Measurements from ENCODE around the gene PDE4B. TPM values are rescaled to one million over a fixed set of nuclear protein-coding genes. Genes with fewer than 3 reads are reported as not detected.

Gene PDE4B
- total RNA-seq, 1 donor from 2014 or later: 29.0 TPM

DNA sequence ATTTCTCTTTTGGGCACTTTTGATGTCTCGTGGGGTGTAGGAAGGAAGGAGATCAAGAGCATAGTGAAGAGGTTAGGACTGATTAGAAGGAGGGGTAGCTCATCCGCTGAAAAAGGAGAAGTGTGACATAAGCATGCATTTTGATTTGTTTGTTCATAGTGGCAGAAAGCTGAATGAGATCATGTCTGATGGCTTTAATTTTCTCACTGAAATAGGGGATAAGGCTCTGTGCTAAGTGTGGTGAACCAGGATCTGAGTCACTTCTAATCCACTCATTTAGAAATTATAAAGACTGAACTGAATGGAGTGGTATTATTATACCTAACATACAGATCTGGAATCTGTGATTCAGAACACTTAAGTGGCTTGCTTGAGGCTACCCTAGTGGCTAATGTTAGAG is 344.5 kb downstream of the PDE4B start:
- H3K4me1 ChIP-seq: no peaks in the 10 kb centered on the region
- no peak overlapping the region for H3K4me3 ChIP-seq
- H3K27ac ChIP-seq: no peak overlapping the region
- no peaks in the 10 kb centered on the region for H3K27me3 ChIP-seq
- intact Hi-C loops (cut with DNase I): no loop called here
- H3K9me3 ChIP-seq: no peaks in the 10 kb centered on the region
- DNase-seq (ENCODE audit: extremely low spot score in 2 of 2): no peak
- TF ChIP-seq POLR2AphosphoS5 (IDR thresholded peaks at IDR 0.05; ENCODE audit: insufficient read depth in 1 of 2, low read depth in 1 of 2) (no peak), CTCF (IDR thresholded peaks at IDR 0.05) (no peak)
- H3K36me3 ChIP-seq: no peaks in the 10 kb centered on the region

DNA sequence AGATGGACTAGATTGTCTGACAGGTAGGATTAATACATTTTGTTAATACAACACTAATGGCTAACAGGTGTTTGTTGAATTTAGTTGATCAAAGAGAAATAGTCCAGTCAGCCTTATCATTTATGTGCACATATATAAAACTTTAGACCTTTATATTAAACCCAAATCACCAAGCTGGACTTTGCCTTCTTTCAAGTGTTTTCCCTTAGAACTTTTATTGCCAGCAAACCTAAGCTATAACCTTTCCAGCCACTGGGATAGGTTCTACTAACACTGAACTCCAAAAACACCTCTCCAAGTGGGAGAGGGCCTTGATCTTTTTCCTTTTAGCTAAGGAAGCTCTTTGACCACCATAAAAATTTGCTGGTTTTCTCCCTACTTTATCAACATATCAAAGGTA is 345.9 kb downstream of the PDE4B start:
- Histone ChIP-seq H3K4me3 (no peak overlapping the region), H3K9me3 (no peaks in the 10 kb centered on the region), H3K4me1 (no peaks in the 10 kb centered on the region), H3K27me3 (no peaks in the 10 kb centered on the region), H3K27ac (no peak overlapping the region), H3K36me3 (no peaks in the 10 kb centered on the region)
- intact Hi-C loops (cut with DNase I): no loop called here
- no peak for TF ChIP-seq POLR2A (IDR thresholded peaks at IDR 0.05)
- TF ChIP-seq CTCF (IDR thresholded peaks at IDR 0.05): no peak
- TF ChIP-seq POLR2AphosphoS5 (IDR thresholded peaks at IDR 0.05; ENCODE audit: insufficient read depth in 1 of 2, low read depth in 1 of 2): no peak
- DNase-seq (ENCODE audit: extremely low spot score in 2 of 2): no peak

DNA sequence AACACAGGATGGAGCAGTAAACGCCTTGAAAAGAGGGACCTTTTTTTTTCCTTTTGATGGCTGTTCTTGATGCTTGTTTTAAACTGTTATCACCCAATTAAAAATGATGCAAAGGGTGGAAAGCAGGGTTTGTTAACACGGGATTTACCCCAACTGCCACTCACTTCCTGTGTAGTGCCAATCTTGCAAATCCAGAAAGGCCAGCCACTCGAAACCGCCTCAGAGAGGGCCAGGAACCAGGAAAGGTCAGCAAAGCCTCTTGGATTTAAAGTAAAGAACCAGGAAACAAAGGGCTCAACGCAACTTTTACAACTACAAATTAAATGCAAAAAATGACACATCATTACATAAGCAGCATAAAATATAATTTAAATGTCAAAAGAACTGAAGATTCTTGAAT is 347.4 kb downstream of the PDE4B start:
- intact Hi-C loops (cut with DNase I): no loop called here
- Histone ChIP-seq H3K4me3 (no peak overlapping the region), H3K27me3 (no peaks in the 10 kb centered on the region), H3K36me3 (no peaks in the 10 kb centered on the region), H3K27ac (no peak overlapping the region), H3K4me1 (no peaks in the 10 kb centered on the region), H3K9me3 (no peaks in the 10 kb centered on the region)
- TF ChIP-seq CTCF (IDR thresholded peaks at IDR 0.05) (no peak), POLR2AphosphoS5 (IDR thresholded peaks at IDR 0.05; ENCODE audit: insufficient read depth in 1 of 2, low read depth in 1 of 2) (no peak), POLR2A (IDR thresholded peaks at IDR 0.05) (no peak)
- DNase-seq (ENCODE audit: extremely low spot score in 2 of 2): no peak

GRCh38 chr1:66143651-66144050 is 351.0 kb downstream of the PDE4B start:
- intact Hi-C loops (cut with DNase I): no loop called here

More at GRCh38 chr1:66143651-66144050, 351.0 kb downstream of the PDE4B start:
- no peak for DNase-seq (ENCODE audit: extremely low spot score in 2 of 2)
- no peak for TF ChIP-seq CTCF (IDR thresholded peaks at IDR 0.05)
- Histone ChIP-seq H3K4me3 (no peak overlapping the region), H3K4me1 (no peaks in the 10 kb centered on the region), H3K27ac (no peak overlapping the region), H3K27me3 (no peaks in the 10 kb centered on the region), H3K9me3 (no peaks in the 10 kb centered on the region), H3K36me3 (no peaks in the 10 kb centered on the region)

Data from vagina (tissue), 2 donors.